Fibroblast of skin of back (primary cell): Measurements from ENCODE around the gene ZYG11A.

ENCODE experiments used
- DNase-seq: peaks from one replicate; pipeline ENCODE4 v3.0.0-alpha.2; 2013

Gene ZYG11A

DNA sequence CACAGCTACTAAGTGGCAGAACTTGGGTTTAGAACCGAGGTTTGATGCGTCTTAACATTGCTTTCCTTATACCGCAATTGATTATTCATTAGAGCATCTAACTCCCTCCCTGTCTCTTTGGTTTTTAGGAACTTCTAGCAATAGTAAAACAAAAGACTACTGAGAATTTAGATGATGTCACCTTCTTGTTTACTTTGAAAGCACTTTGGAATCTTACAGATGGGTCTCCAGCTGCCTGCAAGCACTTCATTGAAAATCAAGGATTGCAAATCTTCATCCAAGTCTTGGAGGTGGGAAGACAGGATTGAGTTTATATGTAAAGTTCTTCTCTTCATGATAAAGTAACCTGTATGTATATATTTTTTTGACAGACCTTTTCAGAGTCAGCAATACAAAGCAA is 35.0 kb downstream of the ZYG11A start:
- DNase-seq = peak; percentile 3

DNA sequence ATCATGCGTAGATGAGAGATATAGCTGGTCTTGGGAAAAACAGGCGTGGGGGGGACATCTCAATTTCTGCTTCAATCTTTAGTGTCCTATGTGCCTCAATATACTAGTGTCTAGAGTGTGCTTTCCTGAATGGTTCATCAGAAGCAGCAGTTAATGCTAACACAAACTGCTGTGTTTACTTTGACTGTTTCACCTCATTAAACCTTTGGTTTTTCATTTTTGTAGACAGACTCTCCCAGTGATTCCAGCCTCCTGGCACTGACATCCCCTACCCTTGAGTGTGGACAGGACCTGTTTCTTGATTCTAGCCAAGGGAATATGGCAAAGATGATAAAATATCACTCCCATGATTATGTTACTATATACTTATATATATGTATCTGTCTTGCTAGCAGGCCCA is 37.6 kb downstream of the ZYG11A start:
- no peak for DNase-seq

DNA sequence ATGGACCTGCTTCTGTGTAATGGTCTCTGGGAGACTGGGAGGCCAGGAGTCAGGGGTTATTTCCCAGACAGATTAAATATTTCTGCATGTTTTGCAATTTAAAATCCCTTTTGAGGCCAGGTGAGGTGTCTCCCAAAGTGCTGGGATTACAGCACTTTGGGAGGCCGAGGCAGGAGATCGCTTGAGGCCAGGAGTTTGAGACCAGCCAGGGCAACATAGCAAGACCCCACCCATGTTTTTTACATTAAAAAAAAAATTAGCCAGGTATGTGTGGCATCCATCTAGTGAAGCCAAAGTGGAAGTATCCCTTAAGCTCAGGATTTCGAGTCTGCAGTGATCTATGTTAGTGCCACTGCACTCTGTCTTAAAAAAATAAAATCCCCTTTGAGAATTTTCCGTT is 44.9 kb downstream of the ZYG11A start:
- DNase-seq = no peak

DNA sequence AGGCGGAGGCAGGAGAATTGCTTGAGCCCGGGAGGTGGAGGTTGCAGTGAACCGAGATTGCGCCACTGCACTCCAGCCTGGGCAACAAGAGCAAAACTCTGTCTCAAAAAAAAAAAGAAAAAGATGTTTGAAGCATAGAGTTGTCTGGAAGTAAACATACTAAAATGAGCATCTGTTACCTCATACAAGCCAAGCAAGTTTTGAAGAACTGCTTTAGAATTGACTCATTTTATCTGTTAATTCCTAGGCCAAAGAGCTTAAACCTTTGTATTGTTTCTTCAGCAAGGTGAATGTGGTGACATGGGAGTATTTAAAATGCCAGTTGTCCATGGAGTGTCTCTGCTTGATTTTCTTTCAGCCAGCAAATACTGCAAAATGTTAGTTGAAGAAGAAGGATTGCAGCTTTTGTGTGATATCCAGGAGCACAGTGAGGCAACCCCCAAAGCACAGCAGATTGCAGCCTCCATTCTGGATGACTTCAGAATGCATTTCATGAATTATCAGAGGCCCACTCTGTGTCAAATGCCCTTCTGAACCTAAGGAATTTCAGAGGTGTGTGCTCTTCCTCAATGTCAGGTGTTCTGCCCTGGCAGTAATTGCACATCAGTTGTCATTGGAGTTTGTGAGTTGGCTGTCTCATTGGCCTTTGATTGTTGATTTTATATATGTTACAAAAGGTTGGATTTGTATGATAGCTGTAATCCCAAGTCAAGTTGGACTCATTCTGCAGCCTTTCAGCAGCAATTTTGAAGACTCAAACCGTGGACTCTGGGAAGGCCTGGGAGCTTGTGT is 50.1 kb downstream of the ZYG11A start:
- DNase-seq = no peak

DNA sequence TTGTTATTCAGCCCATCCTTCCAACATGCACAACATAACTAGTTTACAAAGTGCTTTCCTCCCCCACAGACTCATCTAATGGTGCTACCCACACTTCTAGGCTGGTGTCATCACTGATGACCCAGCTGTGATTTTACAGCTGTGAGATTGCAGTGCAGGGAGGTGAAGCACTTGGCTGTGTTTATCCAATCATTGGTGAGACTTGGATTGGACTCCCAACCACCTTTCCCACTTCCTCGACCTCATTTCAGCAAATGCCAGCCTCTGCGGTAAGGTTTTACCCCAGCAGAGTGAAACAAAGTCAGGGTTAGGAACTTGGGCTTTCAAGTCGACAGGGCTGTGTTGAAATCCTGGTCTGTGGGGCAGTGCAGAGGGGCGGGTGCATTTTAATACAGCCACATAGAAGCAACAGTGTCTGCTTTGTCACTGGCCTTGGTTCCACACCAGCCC is 56.9 kb downstream of the ZYG11A start:
- no peak for DNase-seq

DNA sequence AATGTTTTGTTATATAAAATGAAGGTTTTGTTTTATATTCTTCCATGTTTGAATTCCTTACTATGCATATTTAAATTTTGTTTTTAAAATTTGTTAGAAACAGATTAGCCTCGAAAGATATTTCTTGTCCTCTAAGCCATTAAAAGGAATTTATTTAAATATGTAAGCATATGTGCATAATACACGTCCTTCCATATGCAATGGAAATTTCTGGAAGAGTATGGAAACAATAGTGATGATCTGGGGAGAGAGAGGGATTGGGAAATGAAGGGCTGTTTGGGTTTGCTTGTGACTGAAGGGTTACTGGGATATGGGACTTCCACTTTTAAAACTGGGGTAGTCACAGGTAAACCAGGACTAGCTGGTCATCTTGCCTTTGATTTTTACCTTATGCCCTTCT is 57.8 kb downstream of the ZYG11A start:
- no peak for DNase-seq

DNA sequence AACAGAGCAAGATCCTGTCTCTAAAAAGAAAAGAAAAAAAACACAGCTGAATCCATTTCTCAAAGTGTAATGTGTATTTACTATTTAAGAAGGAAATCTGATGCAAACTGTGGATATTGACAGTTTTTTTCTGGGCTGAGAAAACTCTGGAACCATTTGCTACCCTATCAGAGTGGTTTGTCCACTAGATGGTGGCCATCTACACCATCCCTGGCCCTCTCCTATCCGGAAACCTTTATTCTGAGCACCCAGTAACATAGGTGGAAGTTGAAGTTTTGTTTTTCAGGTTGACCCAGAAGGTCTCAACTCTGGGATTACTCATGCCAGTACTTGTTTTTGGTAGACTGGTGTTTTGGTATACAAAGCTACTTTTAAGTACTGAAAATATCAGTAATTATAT is 58.8 kb downstream of the ZYG11A start:
- no peak for DNase-seq

DNA sequence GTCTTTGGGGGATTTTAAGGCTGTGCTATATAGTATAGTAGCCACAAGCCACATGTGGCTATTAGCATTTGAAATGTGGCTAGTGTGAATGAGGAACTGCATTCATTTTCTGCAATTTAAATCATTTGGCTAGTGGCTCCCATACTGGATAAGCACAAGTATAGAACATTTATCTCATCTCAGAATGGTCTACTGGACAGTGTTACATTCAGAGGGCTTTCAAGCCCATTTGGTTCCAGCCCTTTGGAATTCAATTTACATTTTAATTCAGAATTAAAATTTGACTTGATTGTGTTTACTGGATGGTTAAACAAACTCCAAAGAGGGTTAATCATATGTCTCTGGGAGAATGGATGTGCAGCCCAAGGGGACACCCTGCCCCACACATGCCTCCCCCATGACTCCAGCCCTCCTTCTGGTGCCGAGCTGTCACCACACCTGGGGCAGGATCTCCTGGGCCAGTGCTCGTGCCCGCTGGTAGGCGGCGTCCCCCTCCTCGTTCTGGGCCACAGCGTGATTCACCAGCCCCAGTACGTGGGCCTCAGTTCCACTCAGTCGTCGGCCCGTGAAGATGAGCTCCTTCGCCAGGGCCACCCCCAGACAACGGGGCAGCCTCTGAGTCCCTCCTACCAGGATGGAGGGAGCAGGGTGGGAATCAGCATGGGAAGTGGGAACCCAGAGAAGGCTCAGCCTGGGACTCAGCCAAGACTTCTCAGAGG is 61.8 kb downstream of the ZYG11A start:
- DNase-seq = no peak

DNA sequence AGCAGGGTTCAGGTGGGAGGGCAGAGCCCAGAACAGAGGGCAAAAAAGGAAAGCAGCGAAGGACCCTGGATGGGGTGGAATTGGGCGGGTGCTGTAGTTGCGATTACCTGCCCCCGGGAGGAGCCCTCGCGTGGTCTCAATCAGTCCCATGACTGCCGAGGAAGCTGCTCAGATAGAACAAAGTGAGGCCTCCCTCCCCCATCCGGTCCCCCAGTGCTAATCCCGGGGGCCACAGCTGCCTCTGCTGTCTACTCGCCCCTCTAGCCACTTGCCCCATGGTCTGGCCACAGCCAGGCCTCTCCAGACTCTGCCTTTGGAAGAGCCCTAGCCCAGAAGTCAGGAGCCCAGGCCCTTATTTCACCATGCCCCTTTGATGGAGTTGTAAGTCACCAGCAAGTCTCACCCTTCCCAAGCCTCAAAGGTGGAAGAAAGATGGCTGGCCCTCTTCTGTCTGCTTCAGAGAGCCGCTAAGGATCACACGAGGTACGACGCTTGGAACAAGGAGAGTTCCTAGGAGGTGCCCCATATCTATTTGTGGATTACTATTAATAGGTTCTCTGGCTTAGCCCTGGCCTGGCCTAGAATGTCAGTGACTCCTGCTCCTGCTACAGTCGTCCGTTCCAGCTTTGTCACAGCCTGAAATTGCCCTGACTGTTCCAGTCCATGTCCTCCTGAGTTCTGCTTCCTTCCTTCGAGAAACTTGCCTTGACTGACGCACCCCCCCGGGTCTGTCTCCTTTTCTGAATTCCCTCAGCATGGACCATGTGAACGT is 62.6 kb downstream of the ZYG11A start:
- DNase-seq = peak; percentile 25

DNA sequence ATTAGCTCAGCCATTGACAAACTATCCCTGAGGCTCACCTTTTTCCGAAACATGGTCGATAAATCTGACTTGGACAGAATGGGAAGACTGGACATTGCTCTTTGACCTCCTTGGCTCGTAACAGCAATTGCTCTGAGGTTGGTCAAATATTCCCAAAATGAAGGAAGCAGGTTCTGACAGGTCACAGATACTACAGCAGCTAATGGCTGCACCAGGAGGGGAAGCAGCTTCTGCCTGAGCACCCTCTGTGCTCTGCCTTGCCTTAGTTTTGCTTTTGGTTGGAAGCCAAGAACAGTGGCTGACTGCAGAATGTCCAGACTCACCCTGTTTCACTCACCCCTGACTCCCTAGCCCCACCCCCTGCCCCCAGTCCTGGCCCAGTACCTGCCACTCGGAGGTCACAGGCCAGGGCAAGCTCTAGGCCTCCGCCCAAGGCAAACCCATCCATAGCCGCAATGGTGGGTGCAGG is 63.6 kb downstream of the ZYG11A start:
- no peak for DNase-seq

DNA sequence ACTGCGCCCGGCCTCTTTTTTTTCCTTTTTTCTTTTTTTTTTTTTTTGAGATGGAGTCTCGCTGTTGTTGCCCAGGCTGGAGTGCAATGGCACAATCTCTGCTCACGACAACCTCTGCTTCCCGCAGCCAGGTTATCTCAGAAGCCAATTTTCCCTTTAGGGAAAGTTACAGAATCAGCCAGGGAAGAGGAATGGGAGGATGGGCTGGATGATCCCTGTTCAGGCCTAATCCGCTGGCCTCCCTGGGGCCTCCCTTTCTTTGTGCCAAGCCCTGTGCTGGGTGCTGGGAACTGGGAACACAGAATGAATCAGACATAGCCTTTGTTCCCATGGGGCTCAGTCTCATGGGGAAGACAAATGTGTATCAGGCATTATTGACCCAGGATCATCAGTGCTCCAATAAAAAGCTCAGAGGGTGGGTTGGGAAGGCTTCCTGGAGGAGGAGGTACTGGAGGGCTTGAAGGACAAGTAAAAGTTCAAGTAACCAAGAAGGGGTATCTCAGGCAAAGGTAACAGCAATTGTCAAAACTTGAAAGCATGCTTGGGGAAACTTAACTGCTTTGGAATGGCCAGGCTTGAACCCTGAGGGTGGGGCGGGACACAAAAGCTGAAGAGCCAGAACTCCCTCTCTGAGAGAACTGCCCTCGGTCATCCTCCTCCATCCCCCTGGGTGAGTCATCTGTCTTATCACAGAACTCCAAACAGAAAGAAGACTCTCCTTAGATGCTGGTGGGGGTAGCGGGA is 64.7 kb downstream of the ZYG11A start:
- no peak for DNase-seq

DNA sequence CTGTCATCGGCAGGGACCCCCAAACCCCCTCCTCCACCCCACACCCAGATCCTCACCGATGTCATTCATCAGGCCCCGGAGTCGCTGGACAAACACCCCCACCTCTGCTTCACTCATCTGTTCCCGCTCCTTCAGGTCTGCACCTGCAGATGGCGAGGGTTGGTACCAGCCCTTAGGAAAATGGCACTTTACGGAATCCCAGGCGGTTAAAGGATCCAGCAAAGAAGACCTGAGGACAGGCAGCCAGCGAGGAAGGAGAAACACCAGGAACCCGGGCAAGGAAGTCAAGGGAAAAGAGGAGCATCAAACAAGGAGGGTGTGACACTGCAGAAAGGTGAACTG is 65.2 kb downstream of the ZYG11A start:
- DNase-seq = no peak

DNA sequence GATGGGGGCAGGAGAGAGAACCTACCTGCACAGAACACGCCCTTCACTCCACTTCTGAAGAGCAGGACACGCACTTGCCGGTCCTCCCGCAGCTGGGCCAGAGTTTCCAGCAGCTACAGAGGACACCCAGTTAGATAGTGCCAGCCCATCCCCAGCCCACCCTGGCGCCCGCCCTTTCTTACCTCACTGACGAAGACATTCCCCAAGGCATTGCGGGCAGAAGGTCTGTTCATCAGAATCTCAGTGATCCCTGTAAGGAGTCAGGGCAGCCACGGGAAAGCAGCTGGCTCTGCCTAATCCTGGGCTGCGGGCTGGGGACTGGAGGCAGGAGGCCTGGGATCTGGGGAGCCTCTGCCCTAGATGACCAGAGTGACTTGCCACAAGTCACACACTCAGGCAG is 69.0 kb downstream of the ZYG11A start:
- no peak for DNase-seq

DNA sequence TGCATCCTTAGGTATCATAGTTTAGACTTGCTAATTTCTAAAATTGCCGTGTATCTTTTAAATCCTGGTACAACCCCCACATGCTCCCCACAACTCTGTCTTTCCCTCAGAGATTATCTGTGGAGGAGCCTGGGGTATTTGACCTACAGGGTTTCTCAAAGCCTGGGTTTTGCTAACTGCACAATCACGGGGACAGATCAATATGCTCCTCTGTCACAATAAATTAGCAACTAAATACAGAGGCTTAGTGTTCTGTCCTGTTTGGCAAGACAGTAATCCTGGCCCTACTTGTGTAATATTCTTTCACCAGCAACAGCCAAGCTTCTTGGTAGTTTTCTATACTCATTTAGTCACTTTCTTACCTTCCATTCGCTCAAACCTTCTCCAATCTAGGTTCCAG is 70.5 kb downstream of the ZYG11A start:
- DNase-seq = no peak

DNA sequence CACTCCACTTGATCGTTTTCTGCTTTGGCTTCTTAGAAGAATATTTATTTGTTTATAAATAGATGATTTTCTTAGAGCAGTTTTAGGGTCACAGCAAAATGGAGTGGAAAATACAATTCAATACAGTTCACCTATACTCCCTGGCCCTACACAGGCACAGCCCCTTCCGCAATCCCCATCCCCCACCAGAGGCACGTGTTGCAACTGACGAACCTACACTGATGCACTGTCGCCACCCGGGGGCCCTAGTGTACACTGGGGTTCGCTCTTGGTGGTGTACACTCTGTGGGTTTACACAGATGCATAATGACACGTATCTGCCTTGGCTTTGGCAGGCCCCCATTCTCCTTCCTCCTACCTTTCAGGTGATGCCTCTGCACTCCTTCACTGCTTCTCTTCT is 71.0 kb downstream of the ZYG11A start:
- DNase-seq = no peak

DNA sequence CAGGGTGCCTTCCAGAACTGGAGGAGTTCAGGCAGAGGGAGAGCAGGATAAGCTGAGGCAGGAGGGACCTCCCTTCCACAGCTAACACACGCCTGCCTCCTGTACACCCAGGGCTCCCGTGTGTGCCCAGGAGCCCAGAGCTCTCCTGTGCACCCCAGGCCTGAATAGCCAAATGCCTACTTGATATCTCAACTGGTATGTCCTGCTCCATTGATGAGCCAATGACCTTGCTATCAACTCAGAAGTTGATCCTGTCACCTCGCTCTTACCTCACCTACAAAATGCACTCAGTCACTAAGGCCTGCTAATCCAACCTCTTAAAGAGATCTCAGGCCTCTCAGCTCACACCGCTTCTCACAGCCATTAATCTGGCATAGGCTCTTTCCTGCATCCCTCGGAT is 71.9 kb downstream of the ZYG11A start:
- DNase-seq = no peak

DNA sequence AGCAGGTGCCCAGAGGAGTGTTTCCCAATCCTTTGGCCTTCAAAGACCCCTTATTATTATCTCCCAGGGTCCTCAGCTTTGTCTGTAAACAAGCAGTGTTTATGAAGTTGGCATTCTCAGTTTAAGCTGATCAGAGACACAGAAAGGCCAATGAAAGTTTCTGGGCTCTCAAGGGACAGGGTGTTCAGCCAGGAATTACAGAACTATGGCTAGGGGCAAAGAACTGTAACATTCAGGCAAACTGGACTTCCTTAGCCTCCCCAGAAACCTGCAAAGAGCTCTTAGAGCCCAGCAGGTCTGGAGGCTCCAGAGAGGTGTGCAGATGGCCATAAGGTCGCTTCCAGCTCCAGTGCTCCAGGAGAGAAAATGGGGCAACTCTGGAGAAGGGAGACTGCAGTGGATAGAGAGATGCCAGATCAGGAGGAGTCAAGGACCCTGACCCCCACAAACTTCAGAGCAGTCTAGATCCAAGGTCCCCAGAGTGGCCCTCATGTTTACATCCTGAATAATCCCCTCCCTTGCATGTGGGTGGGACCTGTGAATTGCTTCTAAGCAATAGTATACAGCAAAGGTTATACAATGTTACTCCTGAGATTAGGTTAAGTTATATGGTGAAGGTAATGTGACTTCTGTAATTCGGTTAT is 72.8 kb downstream of the ZYG11A start:
- DNase-seq = no peak

DNA sequence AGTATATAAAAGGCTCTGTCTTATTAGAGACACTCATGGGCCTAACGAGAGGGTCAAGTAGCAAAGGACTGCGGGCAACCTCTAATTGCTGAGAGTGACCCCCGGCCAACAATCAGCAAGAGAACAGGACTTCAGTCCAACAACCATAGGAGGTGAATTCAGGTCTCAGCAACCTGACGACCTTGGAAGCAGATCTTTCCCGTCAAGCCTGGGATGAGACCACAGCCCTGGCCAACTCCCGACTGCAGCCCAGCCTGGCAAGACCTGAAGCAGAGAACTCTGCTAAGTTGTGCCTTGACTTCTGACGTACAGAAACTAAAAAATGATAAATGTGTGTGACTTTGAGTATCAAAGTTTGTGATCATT is 73.3 kb downstream of the ZYG11A start:
- no peak for DNase-seq

DNA sequence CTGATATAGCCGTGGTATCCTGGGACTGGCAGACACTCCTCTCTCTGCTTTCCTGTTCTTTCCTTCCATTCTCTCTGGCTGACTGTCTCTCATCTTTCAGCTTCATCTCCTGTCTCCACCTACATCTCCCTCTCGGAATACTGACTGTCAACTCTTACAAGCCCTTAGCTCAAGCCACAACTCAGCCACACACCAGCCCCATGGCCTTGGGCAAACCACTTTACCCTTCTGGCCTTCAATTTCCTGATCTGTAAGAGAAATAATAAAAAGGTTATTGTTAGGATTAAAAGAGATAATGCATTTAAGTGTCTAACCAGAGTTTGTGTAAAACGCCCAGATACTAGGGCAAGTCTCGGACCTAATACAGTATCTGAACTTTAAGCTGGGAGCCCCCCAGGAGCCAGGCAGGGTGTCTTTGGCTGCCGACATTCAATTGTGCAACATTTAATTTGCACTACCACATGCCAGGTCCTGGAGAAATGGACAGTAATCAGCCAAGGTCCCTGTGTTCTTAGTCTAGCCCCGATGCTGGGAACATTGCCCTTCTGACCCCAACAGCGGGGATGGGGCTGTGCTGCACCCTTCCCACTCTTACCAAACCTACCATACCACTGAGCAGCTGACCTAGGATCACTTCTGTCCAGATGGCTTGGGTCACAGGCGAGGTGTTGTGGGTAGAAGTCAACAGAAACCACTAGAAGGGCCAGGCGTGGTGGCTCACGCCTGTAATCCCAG is 73.8 kb downstream of the ZYG11A start:
- no peak for DNase-seq

DNA sequence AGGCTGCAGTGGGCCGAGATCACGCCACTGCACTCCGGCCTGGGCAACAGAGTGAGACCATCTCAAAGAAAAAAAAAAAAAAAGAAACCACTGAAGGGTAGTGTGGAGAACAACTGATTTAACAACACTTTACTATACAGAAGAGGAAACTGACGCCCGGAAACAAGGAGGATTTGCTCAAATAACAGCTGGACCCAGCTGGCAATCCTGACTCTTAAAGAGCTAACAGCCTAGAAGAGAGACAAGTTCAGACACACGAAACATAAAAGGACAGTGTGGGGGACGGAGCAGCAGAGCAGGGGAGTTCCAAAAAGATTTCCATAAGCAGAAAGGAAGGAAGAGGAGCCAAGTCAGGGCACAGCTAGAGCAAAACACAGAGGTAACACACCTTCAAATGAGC is 74.6 kb downstream of the ZYG11A start:
- DNase-seq = no peak

DNA sequence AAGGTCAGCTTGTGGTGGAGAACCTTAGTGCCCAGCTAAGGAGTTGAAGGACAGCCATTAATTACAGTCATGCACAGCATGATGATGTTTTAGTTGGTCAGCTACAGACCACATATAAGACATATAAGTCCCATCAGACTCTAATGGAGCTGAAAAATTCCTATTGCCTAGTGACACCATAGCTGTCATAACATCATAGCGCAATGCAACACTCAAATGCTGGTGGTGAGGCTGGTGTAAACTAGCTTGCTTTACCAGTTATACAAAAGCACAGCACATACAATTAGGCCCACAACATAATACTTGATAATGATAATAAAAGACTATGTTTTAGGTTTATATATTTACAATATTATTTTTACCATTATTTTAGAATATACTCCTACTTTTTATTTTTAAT is 75.0 kb downstream of the ZYG11A start:
- DNase-seq = no peak

DNA sequence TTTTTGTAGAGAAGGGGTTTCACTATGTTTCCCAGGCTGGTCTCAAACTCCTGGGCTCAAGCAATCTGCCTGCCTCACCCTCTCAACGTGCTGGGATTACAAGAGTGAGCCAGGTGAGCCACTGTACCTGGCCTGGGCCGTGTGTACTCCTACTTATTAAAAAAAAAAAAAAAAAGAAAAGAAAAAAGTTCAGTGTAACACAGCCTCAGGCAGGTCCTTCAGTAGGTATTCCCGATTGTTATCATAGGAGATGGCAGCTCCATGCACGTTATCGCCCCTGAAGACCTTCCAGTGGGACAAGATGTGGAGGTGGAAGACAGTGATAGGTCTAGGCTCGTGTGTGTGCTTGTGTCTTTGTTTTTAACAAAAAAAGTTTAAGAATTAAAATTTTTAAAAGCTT is 75.6 kb downstream of the ZYG11A start:
- no peak for DNase-seq
